Endodermal cell (in vitro differentiated cells): ENCODE measurements around the gene IL3RA. TPM values are rescaled to one million over a fixed set of nuclear protein-coding genes. Genes with fewer than 3 reads are reported as not detected.
A peak's percentile ranks its signal among the peaks of the same experiment; 100 is the strongest.

Experiments
- DNase-seq: peaks from one replicate; pipeline ENCODE4 v3.0.0-alpha.2; 2017
- H3K27ac ChIP-seq: 2 replicates; pipeline ENCODE4 v1.5.1; 2013; ENCODE audit warnings: mild to moderate bottlenecking, low read depth, low read length, moderate library complexity
- H3K27me3 ChIP-seq: 2 replicates; pipeline ENCODE4 v1.6.1; 2013; ENCODE audit warnings: mild to moderate bottlenecking, low read length, moderate library complexity; ENCODE audit not compliant: insufficient read depth, control insufficient read depth, poor library complexity, severe bottlenecking
- H3K36me3 ChIP-seq: 2 replicates; pipeline ENCODE4 v1.7.0; 2013; ENCODE audit warnings: mild to moderate bottlenecking, low read length, moderate library complexity; ENCODE audit not compliant: control insufficient read depth, insufficient read depth
- H3K4me1 ChIP-seq: one replicate; pipeline ENCODE4 v1.7.0; 2013; ENCODE audit warnings: low read length; ENCODE audit not compliant: control insufficient read depth, insufficient read depth
- H3K4me3 ChIP-seq: 2 replicates; pipeline ENCODE4 v1.5.1; 2013; ENCODE audit warnings: mild to moderate bottlenecking, low read length, moderate library complexity
- H3K9ac ChIP-seq: 2 replicates; pipeline ENCODE4 v1.6.1; 2013; ENCODE audit warnings: mild to moderate bottlenecking, low read length, moderate library complexity; ENCODE audit not compliant: poor library complexity, severe bottlenecking; ENCODE audit errors: extremely low read depth
- H3K9me3 ChIP-seq: 2 replicates; pipeline ENCODE4 v1.6.1; 2013; ENCODE audit warnings: mild to moderate bottlenecking, low read length, moderate library complexity; ENCODE audit not compliant: control insufficient read depth
- H3K27ac Mint-ChIP-seq: 2 replicates; pipeline ENCODE4 v1.8.0; 2020; ENCODE audit warnings: mixed read lengths
- H3K27me3 Mint-ChIP-seq: 2 replicates; pipeline ENCODE4 v1.8.0; 2021; ENCODE audit warnings: mild to moderate bottlenecking, mixed read lengths; ENCODE audit not compliant: insufficient read depth
- H3K36me3 Mint-ChIP-seq: 2 replicates; pipeline ENCODE4 v1.8.0; 2020; ENCODE audit warnings: low read depth, mixed read lengths
- H3K4me1 Mint-ChIP-seq: 2 replicates; pipeline ENCODE4 v1.8.0; 2020; ENCODE audit warnings: mixed read lengths
- H3K4me3 Mint-ChIP-seq: 2 replicates; pipeline ENCODE4 v1.8.0; 2020; ENCODE audit warnings: mild to moderate bottlenecking, moderate library complexity, mixed read lengths
- H3K9me3 Mint-ChIP-seq: 2 replicates; pipeline ENCODE4 v1.8.0; 2020; ENCODE audit warnings: mild to moderate bottlenecking, mixed read lengths
- WGBS, 2 experiments: methylation state at CpG; one replicate each; pipeline versions ENCODE4 v1.1.5 to v1.1.7; 2013; ENCODE audit warnings: missing lambda C conversion rate in 2 of 2, mixed read lengths in 1 of 2; ENCODE audit not compliant: insufficient coverage in 1 of 2, insufficient read length in 1 of 2; 5-methylcytosine and 5-hydroxymethylcytosine counted together
- total RNA-seq, 2 donors: library from RNA; stranded (reverse); fragmentation: NEBNext Ultra II Directional in 1 of 2; extraction: Animal tissue kit (Norgen Biotek cat#: 25700) in 1 of 2; gene quantifications; 2 replicates in 1 of 2; 3 replicates in 1 of 2; pipeline ENCODE4 v1.2.1, GENCODE V29; 2021
- TF ChIP-seq, protein P1 (sequence below): fragments of 200-600 bp; sonication (generic); conservative IDR thresholded peaks from 2 replicates; pipeline ENCODE4 v1.5.0; 2021; ENCODE audit warnings: antibody characterized with exemption, mild to moderate bottlenecking

The IL3RA gene
- total RNA-seq, 2 donors from 2014 or later, result not detected

DNA sequence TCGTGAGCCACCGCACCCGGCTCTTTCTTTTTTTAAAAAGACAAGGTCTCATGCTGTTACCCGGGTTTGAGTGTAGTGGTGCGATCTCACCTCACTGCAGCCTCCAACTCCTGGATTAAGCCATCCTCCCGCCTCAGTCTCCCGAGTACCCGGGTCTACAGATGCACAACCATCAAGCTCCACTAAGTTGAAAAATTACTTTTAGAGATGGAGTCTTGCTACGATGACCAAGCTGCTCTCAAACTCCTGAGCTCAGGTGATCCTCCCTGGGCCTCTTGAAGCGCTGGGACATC, 53.4 kb downstream of the IL3RA start:
- TF ChIP-seq, protein P1, sequence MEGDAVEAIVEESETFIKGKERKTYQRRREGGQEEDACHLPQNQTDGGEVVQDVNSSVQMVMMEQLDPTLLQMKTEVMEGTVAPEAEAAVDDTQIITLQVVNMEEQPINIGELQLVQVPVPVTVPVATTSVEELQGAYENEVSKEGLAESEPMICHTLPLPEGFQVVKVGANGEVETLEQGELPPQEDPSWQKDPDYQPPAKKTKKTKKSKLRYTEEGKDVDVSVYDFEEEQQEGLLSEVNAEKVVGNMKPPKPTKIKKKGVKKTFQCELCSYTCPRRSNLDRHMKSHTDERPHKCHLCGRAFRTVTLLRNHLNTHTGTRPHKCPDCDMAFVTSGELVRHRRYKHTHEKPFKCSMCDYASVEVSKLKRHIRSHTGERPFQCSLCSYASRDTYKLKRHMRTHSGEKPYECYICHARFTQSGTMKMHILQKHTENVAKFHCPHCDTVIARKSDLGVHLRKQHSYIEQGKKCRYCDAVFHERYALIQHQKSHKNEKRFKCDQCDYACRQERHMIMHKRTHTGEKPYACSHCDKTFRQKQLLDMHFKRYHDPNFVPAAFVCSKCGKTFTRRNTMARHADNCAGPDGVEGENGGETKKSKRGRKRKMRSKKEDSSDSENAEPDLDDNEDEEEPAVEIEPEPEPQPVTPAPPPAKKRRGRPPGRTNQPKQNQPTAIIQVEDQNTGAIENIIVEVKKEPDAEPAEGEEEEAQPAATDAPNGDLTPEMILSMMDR, result no peak
- Histone ChIP-seq H3K9ac (no peak overlapping the region), H3K4me1 (peaks cover 3% of the 10 kb centered on the region), H3K9me3 (no peaks in the 10 kb centered on the region), H3K27me3 (no peaks in the 10 kb centered on the region), H3K36me3 (peaks cover 60% of the 10 kb centered on the region), H3K4me3 (peak overlapping the region; percentile 98), H3K27ac (no peak overlapping the region)
- peaks cover 60% of the 10 kb centered on the region for H3K36me3 Mint-ChIP-seq
- WGBS, 2 experiments, result 96% methylated on average over 6 to 10 of the region's 10 CpGs
- no peaks in the 10 kb centered on the region for H3K4me1 Mint-ChIP-seq
- H3K9me3 Mint-ChIP-seq, result no peaks in the 10 kb centered on the region
- DNase-seq, result peak; percentile 31
- H3K27me3 Mint-ChIP-seq, result no peaks in the 10 kb centered on the region
- no peak overlapping the region for H3K27ac Mint-ChIP-seq
- H3K4me3 Mint-ChIP-seq, result peak overlapping the region; percentile 90

DNA sequence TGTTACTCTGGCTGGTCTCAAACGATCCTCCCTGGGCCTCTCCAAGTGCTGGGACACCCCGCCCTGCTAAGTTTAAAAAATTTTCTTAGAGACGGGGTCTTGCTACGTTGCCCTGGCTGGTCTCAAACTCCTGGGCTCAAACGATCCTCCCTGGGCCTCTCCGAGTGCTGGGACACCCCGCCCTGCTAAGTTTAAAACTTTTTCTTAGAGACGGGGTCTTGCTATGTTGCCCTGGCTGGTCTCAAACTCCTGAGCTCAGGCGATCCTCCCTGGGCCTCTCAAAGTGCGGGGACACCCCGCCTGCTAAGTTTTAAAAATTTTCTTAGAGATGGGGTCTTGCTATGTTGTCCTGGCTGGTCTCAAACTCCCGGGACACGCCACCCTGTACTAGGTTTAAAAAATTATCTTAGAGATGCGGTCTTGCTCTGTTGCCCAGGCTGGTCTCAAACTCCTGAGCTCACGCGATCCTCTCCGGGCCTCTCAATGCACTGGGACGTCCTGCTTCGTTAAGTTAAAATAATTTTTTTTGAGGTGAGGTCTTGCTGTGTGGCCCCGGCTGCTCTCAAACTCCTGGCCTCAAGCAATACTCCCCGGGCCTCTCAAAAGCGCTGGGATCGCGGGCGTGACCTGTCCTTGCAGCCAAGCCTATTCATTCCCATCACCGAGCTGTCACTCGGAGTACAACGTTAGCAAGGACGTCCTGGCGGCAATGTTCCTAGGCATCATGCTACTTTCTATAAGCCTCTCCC, 54.2 kb downstream of the IL3RA start:
- DNase-seq, result peak; percentile 30
- Mint-ChIP-seq H3K4me3 (peak overlapping the region; percentile 90), H3K4me1 (peaks cover 4% of the 10 kb centered on the region), H3K36me3 (peaks cover 59% of the 10 kb centered on the region), H3K9me3 (no peaks in the 10 kb centered on the region), H3K27me3 (no peaks in the 10 kb centered on the region), H3K27ac (peak overlapping the region; percentile 79)
- TF ChIP-seq, protein P1, result no peak
- Histone ChIP-seq H3K9ac (peak overlapping the region; percentile 95), H3K36me3 (peaks cover 58% of the 10 kb centered on the region), H3K4me1 (peaks cover 3% of the 10 kb centered on the region), H3K9me3 (no peaks in the 10 kb centered on the region), H3K27me3 (no peaks in the 10 kb centered on the region), H3K27ac (no peak overlapping the region), H3K4me3 (peak overlapping the region; percentile 98)
- WGBS, 2 experiments, result 59 to 69% methylated on average over 24 to 30 of the region's 30 CpGs

DNA sequence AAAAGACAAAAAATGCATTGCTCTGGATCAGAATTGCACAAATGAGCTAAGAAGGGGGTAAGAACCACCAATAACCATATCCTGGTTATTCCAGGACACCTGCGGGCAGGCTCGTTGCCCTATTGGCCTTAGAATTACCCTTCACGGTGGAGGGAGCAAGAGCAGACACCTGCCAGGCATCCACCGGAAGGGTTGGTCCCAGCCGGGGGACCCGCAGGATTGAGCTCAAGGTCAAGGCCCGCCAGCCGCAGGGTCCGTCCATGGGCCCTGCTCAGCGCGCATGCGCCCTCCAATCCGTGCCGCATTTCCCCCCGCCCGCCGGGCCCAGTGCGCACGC, 54.8 kb downstream of the IL3RA start:
- H3K4me1 ChIP-seq, result peaks cover 3% of the 10 kb centered on the region
- Mint-ChIP-seq H3K9me3 (no peaks in the 10 kb centered on the region), H3K27me3 (no peaks in the 10 kb centered on the region), H3K4me1 (peaks cover 7% of the 10 kb centered on the region), H3K4me3 (peak overlapping the region; percentile 90), H3K27ac (peak overlapping the region; percentile 79), H3K36me3 (peaks cover 61% of the 10 kb centered on the region)
- WGBS, 2 experiments, result 0% methylated on average over 19 of the region's 19 CpGs
- peak; percentile 94 for DNase-seq
- peak overlapping the region; percentile 98 for H3K4me3 ChIP-seq
- H3K9me3 ChIP-seq, result no peaks in the 10 kb centered on the region
- H3K27me3 ChIP-seq, result no peaks in the 10 kb centered on the region
- peak overlapping the region; percentile 99 for H3K27ac ChIP-seq
- peaks cover 58% of the 10 kb centered on the region for H3K36me3 ChIP-seq
- H3K9ac ChIP-seq, result peak overlapping the region; percentile 95
- TF ChIP-seq, protein P1, result no peak
